ENCODE results near the gene ALKBH3.
A peak's percentile ranks its signal among the peaks of the same experiment; 100 is the strongest.

The ALKBH3 gene

GRCh38 chr11:43947815-43948214 is 67.2 kb downstream of the ALKBH3 start:
- H3K4me1 ChIP-seq (ENCODE audit: control insufficient read depth, insufficient read depth, low read length): peaks cover 6% of the 10 kb centered on the region
- no peak overlapping the region for H3K4me3 ChIP-seq (ENCODE audit: low read depth, low read length)
- no peaks in the 10 kb centered on the region for H3K36me3 ChIP-seq (ENCODE audit: control insufficient read depth, insufficient read depth, low read length)
- H3K9ac ChIP-seq (ENCODE audit: low read depth, low read length): no peak overlapping the region
- peaks cover 30% of the 10 kb centered on the region for H3K27me3 ChIP-seq (ENCODE audit: control insufficient read depth, insufficient read depth, low read length)
- no peaks in the 10 kb centered on the region for H3K9me3 ChIP-seq (ENCODE audit: control insufficient read depth, insufficient read depth, low read length)

DNA sequence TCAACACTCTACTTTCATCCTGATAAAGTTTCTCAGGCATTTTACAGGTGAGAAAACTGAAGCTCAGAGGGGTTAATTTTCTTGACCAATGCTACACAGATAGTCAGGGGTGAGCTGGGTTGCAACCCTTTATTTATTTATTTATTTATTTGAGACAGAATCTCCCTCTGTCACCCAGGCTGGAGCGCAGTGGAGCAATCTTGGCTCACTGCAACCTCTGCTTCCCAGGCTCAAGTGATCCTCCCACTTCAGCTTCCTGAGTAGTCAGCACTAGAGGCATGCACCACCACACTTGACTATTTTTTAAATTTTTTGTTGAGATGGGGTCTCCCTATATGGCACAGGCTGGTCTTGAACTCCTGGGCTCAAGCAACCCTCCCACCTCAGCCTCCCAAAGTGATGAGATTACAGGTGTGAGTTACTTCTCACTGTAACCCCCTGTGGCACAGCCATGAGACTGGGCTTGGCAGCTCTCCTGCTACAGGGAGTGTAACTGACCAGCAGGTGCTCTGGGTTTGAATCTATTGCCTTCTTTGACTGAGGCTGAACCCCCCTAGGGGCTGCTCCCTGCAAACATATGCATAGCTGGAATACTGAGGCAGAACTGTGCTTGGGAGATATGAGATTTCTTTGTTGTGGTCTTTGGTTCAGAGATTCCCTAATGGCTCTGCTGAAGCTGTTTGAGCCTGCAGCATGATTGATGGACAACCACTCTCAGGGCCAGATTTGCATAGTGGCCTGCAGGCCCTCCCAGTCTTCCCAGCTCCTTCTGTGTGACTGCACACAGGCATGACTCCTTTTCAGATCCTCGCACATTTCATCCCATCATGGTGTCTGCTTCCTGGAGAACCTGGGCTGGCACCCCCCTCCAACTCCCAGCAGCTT is 68.0 kb downstream of the ALKBH3 start:
- H3K4me1 ChIP-seq (ENCODE audit: control insufficient read depth, insufficient read depth, low read length): peaks cover 7% of the 10 kb centered on the region
- no peaks in the 10 kb centered on the region for H3K36me3 ChIP-seq (ENCODE audit: control insufficient read depth, insufficient read depth, low read length)
- H3K27me3 ChIP-seq (ENCODE audit: control insufficient read depth, insufficient read depth, low read length): peaks cover 22% of the 10 kb centered on the region
- no peaks in the 10 kb centered on the region for H3K9me3 ChIP-seq (ENCODE audit: control insufficient read depth, insufficient read depth, low read length)
- H3K4me3 ChIP-seq (ENCODE audit: low read depth, low read length): no peak overlapping the region
- no peak overlapping the region for H3K9ac ChIP-seq (ENCODE audit: low read depth, low read length)

- peaks cover 4% of the 10 kb centered on the region for H3K27me3 ChIP-seq (ENCODE audit: control insufficient read depth, insufficient read depth, low read length)
- no peaks in the 10 kb centered on the region for H3K36me3 ChIP-seq (ENCODE audit: control insufficient read depth, insufficient read depth, low read length)
- H3K9me3 ChIP-seq (ENCODE audit: control insufficient read depth, insufficient read depth, low read length): no peaks in the 10 kb centered on the region
- no peak overlapping the region for H3K9ac ChIP-seq (ENCODE audit: low read depth, low read length)
- peaks cover 17% of the 10 kb centered on the region for H3K4me1 ChIP-seq (ENCODE audit: control insufficient read depth, insufficient read depth, low read length)
- no peak overlapping the region for H3K4me3 ChIP-seq (ENCODE audit: low read depth, low read length)
Measured at GRCh38 chr11:43950311-43950855, 69.8 kb downstream of the ALKBH3 start.

DNA sequence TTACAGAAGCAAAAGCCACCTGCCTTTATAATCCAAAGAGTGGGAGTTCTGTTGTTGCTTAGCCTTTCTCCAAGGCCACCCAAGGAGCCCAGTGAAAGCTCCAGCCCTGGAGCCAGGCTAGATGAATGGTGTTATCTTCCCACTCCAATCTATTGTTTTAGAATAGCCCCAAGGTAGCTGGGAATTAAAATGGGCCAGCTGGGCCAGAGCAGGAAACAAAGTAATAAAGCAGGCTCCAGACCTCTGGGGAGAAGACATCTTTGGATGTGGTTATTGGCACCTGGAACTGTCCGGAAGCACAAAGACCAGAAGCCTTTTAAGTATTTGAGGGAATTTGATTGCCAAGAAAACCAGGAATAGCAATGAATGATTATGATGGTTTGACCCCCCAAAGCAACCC is 70.6 kb downstream of the ALKBH3 start:
- Histone ChIP-seq H3K36me3 (ENCODE audit: control insufficient read depth, insufficient read depth, low read length) (no peaks in the 10 kb centered on the region), H3K9me3 (ENCODE audit: control insufficient read depth, insufficient read depth, low read length) (no peaks in the 10 kb centered on the region), H3K27me3 (ENCODE audit: control insufficient read depth, insufficient read depth, low read length) (no peaks in the 10 kb centered on the region), H3K9ac (ENCODE audit: low read depth, low read length) (no peak overlapping the region), H3K4me1 (ENCODE audit: control insufficient read depth, insufficient read depth, low read length) (peaks cover 17% of the 10 kb centered on the region), H3K4me3 (ENCODE audit: low read depth, low read length) (no peak overlapping the region)

DNA sequence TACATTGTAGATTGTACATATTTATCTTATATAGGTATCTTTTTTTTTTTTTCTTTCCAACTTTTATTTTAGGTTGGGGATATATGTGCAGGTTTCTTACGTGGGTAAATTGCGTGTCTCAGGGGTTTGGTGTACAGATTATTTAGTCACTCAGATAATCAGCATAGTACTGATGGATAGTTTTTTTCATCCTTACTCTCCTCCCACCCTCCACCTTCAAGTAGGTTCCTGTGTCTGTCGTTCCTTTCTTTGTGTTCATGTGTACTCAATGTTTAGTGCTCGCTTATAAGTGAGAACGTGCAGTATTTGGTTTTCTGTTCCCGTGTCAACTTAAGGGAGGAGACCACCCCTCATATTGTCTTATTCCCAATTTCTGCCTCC is 71.4 kb downstream of the ALKBH3 start:
- Histone ChIP-seq H3K36me3 (ENCODE audit: control insufficient read depth, insufficient read depth, low read length) (no peaks in the 10 kb centered on the region), H3K9me3 (ENCODE audit: control insufficient read depth, insufficient read depth, low read length) (no peaks in the 10 kb centered on the region), H3K27me3 (ENCODE audit: control insufficient read depth, insufficient read depth, low read length) (no peaks in the 10 kb centered on the region), H3K9ac (ENCODE audit: low read depth, low read length) (no peak overlapping the region), H3K4me1 (ENCODE audit: control insufficient read depth, insufficient read depth, low read length) (peaks cover 17% of the 10 kb centered on the region), H3K4me3 (ENCODE audit: low read depth, low read length) (no peak overlapping the region)

GRCh38 chr11:43952401-43953342 is 72.0 kb downstream of the ALKBH3 start:
- Histone ChIP-seq H3K4me3 (ENCODE audit: low read depth, low read length) (no peak overlapping the region), H3K9me3 (ENCODE audit: control insufficient read depth, insufficient read depth, low read length) (no peaks in the 10 kb centered on the region), H3K9ac (ENCODE audit: low read depth, low read length) (no peak overlapping the region), H3K4me1 (ENCODE audit: control insufficient read depth, insufficient read depth, low read length) (peaks cover 21% of the 10 kb centered on the region), H3K27me3 (ENCODE audit: control insufficient read depth, insufficient read depth, low read length) (no peaks in the 10 kb centered on the region), H3K36me3 (ENCODE audit: control insufficient read depth, insufficient read depth, low read length) (no peaks in the 10 kb centered on the region)

- H3K4me1 ChIP-seq (ENCODE audit: control insufficient read depth, insufficient read depth, low read length): peaks cover 21% of the 10 kb centered on the region
- no peaks in the 10 kb centered on the region for H3K36me3 ChIP-seq (ENCODE audit: control insufficient read depth, insufficient read depth, low read length)
- no peaks in the 10 kb centered on the region for H3K9me3 ChIP-seq (ENCODE audit: control insufficient read depth, insufficient read depth, low read length)
- no peak overlapping the region for H3K9ac ChIP-seq (ENCODE audit: low read depth, low read length)
- peak overlapping the region; percentile 18 for H3K4me3 ChIP-seq (ENCODE audit: low read depth, low read length)
- no peaks in the 10 kb centered on the region for H3K27me3 ChIP-seq (ENCODE audit: control insufficient read depth, insufficient read depth, low read length)
Measured at GRCh38 chr11:43953521-43953920, 72.9 kb downstream of the ALKBH3 start.

DNA sequence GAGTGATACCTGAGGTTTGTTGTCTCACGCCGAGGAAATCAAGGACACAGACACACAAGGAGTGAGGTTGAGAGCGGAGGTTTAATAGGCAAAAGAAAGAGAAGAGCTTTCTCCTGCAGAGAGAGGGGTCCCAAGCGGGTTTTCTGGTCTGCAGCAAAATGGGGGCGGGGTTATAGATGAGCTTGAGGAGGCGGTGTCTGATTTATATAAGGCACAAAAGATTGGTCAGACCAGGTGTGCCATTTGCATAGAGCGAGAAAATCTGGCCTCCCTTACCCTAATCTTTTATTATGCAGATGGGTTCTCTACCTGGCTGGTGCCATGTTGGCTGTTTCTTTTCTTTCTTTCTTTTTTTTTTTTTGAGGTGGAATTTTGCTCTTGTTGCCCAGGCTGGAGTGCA is 73.6 kb downstream of the ALKBH3 start:
- peaks cover 21% of the 10 kb centered on the region for H3K4me1 ChIP-seq (ENCODE audit: control insufficient read depth, insufficient read depth, low read length)
- H3K36me3 ChIP-seq (ENCODE audit: control insufficient read depth, insufficient read depth, low read length): no peaks in the 10 kb centered on the region
- no peaks in the 10 kb centered on the region for H3K27me3 ChIP-seq (ENCODE audit: control insufficient read depth, insufficient read depth, low read length)
- H3K9me3 ChIP-seq (ENCODE audit: control insufficient read depth, insufficient read depth, low read length): no peaks in the 10 kb centered on the region
- peak overlapping the region; percentile 18 for H3K4me3 ChIP-seq (ENCODE audit: low read depth, low read length)
- no peak overlapping the region for H3K9ac ChIP-seq (ENCODE audit: low read depth, low read length)

DNA sequence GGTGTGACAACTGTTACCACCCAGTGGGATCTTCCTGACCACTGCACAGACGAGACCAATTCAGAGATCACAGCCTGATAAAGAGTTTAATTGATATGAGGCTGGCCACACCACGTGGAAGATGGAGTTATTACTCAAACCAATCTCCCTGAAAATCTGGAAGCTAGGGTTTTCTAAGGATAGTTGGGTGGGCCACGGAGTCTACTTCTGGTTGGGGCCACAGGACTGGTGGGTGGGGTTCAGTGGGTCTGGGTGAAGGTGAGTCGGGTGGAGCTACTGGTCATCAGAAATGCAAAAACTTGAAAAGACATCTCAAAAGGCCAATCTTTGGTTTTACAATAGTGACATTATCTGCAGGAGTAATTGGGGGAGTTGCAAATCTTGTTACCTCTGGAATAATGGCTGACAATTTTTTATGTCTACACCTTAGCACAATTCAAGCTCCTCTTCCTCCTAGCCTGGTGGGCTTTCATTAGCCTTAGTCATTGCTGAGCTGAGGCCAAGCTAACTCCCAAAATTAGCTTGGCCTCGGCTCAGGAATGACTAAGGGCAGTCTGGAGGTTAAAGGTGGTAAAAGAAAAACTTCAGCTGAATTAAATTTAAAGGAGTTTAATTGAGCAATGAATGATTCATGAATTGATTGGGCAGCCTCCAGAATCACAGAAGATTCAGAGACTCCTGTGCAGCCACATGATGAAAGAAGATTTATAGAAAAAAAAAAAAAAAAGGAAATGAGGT is 74.9 kb downstream of the ALKBH3 start:
- peaks cover 22% of the 10 kb centered on the region for H3K4me1 ChIP-seq (ENCODE audit: control insufficient read depth, insufficient read depth, low read length)
- no peaks in the 10 kb centered on the region for H3K9me3 ChIP-seq (ENCODE audit: control insufficient read depth, insufficient read depth, low read length)
- H3K36me3 ChIP-seq (ENCODE audit: control insufficient read depth, insufficient read depth, low read length): no peaks in the 10 kb centered on the region
- H3K9ac ChIP-seq (ENCODE audit: low read depth, low read length): no peak overlapping the region
- H3K4me3 ChIP-seq (ENCODE audit: low read depth, low read length): no peak overlapping the region
- no peaks in the 10 kb centered on the region for H3K27me3 ChIP-seq (ENCODE audit: control insufficient read depth, insufficient read depth, low read length)

DNA sequence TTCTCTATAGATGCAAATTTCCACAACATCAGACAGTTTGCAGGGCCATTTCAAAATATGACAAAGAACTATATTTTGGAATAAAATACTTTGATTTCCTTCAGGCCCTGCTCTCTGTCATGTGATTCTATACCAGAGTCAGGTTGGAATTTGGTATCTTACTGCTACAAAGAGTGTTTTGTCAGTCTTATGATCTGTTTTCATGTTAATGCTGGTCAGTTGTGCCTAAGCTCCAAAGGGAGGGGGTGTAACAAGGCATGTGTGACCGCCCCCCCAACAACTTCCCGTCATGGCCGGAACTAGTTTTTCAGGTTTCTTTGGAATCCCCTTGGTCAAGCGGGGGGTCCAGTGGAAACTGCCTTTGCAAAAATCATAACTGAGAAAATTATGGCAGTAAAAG is 76.9 kb downstream of the ALKBH3 start:
- no peak overlapping the region for H3K9ac ChIP-seq (ENCODE audit: low read depth, low read length)
- no peak overlapping the region for H3K4me3 ChIP-seq (ENCODE audit: low read depth, low read length)
- no peaks in the 10 kb centered on the region for H3K27me3 ChIP-seq (ENCODE audit: control insufficient read depth, insufficient read depth, low read length)
- H3K9me3 ChIP-seq (ENCODE audit: control insufficient read depth, insufficient read depth, low read length): no peaks in the 10 kb centered on the region
- H3K4me1 ChIP-seq (ENCODE audit: control insufficient read depth, insufficient read depth, low read length): peaks cover 30% of the 10 kb centered on the region
- H3K36me3 ChIP-seq (ENCODE audit: control insufficient read depth, insufficient read depth, low read length): no peaks in the 10 kb centered on the region

DNA sequence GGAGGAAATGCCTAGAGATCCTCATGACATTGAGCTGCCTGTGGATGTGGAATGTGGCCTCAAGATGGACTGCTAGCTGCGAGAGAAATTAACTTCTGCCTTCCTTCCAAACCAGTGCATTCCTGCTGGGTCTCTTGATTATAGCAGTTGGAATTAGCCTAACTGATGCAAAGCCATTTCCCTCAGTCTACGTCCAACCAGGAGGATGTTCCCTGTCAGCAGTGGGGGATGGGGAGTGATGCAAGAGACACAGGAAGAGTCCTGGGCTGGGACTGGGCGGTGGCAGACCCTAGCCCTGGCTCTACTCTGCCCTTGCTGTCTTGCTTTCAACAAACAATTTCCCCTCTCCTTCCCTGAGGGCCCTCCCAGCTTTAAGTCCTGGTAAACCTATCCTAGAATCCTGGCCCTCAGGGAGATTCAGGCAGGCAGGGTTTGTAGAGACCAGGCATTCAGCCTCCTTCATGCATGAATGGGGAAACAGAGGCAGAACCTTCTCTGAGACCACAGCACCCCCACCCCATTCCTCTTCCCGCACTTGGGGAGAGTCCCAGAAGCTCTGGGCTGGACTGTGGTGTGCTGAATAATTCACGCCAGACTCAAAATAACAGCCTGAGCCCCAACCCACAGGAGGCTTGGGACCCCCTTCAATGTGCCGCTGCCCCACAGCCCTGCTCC is 78.8 kb downstream of the ALKBH3 start:
- H3K27me3 ChIP-seq (ENCODE audit: control insufficient read depth, insufficient read depth, low read length): no peaks in the 10 kb centered on the region
- no peaks in the 10 kb centered on the region for H3K9me3 ChIP-seq (ENCODE audit: control insufficient read depth, insufficient read depth, low read length)
- H3K9ac ChIP-seq (ENCODE audit: low read depth, low read length): no peak overlapping the region

More for the DNA sequence above, 78.8 kb downstream of the ALKBH3 start:
- H3K4me3 ChIP-seq (ENCODE audit: low read depth, low read length): no peak overlapping the region
- peaks cover 25% of the 10 kb centered on the region for H3K4me1 ChIP-seq (ENCODE audit: control insufficient read depth, insufficient read depth, low read length)
- H3K36me3 ChIP-seq (ENCODE audit: control insufficient read depth, insufficient read depth, low read length): no peaks in the 10 kb centered on the region
